ENCODE measurements around the gene NT5C. TPM values are rescaled to one million over a fixed set of nuclear protein-coding genes. Genes with fewer than 3 reads are reported as not detected.

Gene NT5C
- total RNA-seq, 1 donor: 40.2 TPM

- DNase-seq (ENCODE audit: low read depth): no peak
- no peak overlapping the region for H3K4me3 ChIP-seq (ENCODE audit: low read depth, low read length)
- no peak for TF ChIP-seq CTCF (IDR thresholded peaks at IDR 0.05; ENCODE audit: insufficient read depth, low read depth, low read length)
Observed at GRCh38 chr17:75097865-75098264, 33.7 kb downstream of the NT5C start.

GRCh38 chr17:75096082-75096625, 35.4 kb downstream of the NT5C start:
- H3K4me3 ChIP-seq (ENCODE audit: low read depth, low read length): no peak overlapping the region
- no peak for TF ChIP-seq CTCF (IDR thresholded peaks at IDR 0.05; ENCODE audit: insufficient read depth, low read depth, low read length)
- DNase-seq (ENCODE audit: low read depth): peak; percentile 76

- no peak for DNase-seq (ENCODE audit: low read depth)
- TF ChIP-seq CTCF (IDR thresholded peaks at IDR 0.05; ENCODE audit: insufficient read depth, low read depth, low read length): no peak
- H3K4me3 ChIP-seq (ENCODE audit: low read depth, low read length): no peak overlapping the region
Observed at GRCh38 chr17:75094871-75095399, 36.6 kb downstream of the NT5C start.

GRCh38 chr17:75093548-75094158, 37.9 kb downstream of the NT5C start:
- no peak for DNase-seq (ENCODE audit: low read depth)
- no peak for TF ChIP-seq CTCF (IDR thresholded peaks at IDR 0.05; ENCODE audit: insufficient read depth, low read depth, low read length)
- H3K4me3 ChIP-seq (ENCODE audit: low read depth, low read length): no peak overlapping the region

GRCh38 chr17:75091855-75092327, 39.7 kb downstream of the NT5C start:
- TF ChIP-seq CTCF (IDR thresholded peaks at IDR 0.05; ENCODE audit: insufficient read depth, low read depth, low read length): no peak
- H3K4me3 ChIP-seq (ENCODE audit: low read depth, low read length): peak overlapping the region; percentile 25
- no peak for DNase-seq (ENCODE audit: low read depth)

GRCh38 chr17:75090871-75091854, 40.4 kb downstream of the NT5C start:
- DNase-seq (ENCODE audit: low read depth): no peak
- peak overlapping the region; percentile 25 for H3K4me3 ChIP-seq (ENCODE audit: low read depth, low read length)
- TF ChIP-seq CTCF (IDR thresholded peaks at IDR 0.05; ENCODE audit: insufficient read depth, low read depth, low read length): no peak
